Endodermal cell (in vitro differentiated cells): ENCODE measurements around the gene PTPRH. TPM values are rescaled to one million over a fixed set of nuclear protein-coding genes. Genes with fewer than 3 reads are reported as not detected.

Source experiments
- DNase-seq: peaks from one replicate; pipeline ENCODE4 v3.0.0-alpha.2; 2017
- H3K27ac ChIP-seq: 2 replicates; pipeline ENCODE4 v1.5.1; 2013; ENCODE audit warnings: mild to moderate bottlenecking, low read depth, low read length, moderate library complexity
- H3K27me3 ChIP-seq: 2 replicates; pipeline ENCODE4 v1.6.1; 2013; ENCODE audit warnings: mild to moderate bottlenecking, low read length, moderate library complexity; ENCODE audit not compliant: insufficient read depth, control insufficient read depth, poor library complexity, severe bottlenecking
- H3K36me3 ChIP-seq: 2 replicates; pipeline ENCODE4 v1.7.0; 2013; ENCODE audit warnings: mild to moderate bottlenecking, low read length, moderate library complexity; ENCODE audit not compliant: control insufficient read depth, insufficient read depth
- H3K4me1 ChIP-seq: one replicate; pipeline ENCODE4 v1.7.0; 2013; ENCODE audit warnings: low read length; ENCODE audit not compliant: control insufficient read depth, insufficient read depth
- H3K4me3 ChIP-seq: 2 replicates; pipeline ENCODE4 v1.5.1; 2013; ENCODE audit warnings: mild to moderate bottlenecking, low read length, moderate library complexity
- H3K9ac ChIP-seq: 2 replicates; pipeline ENCODE4 v1.6.1; 2013; ENCODE audit warnings: mild to moderate bottlenecking, low read length, moderate library complexity; ENCODE audit not compliant: poor library complexity, severe bottlenecking; ENCODE audit errors: extremely low read depth
- H3K9me3 ChIP-seq: 2 replicates; pipeline ENCODE4 v1.6.1; 2013; ENCODE audit warnings: mild to moderate bottlenecking, low read length, moderate library complexity; ENCODE audit not compliant: control insufficient read depth
- H3K27ac Mint-ChIP-seq: 2 replicates; pipeline ENCODE4 v1.8.0; 2020; ENCODE audit warnings: mixed read lengths
- H3K27me3 Mint-ChIP-seq: 2 replicates; pipeline ENCODE4 v1.8.0; 2021; ENCODE audit warnings: mild to moderate bottlenecking, mixed read lengths; ENCODE audit not compliant: insufficient read depth
- H3K36me3 Mint-ChIP-seq: 2 replicates; pipeline ENCODE4 v1.8.0; 2020; ENCODE audit warnings: low read depth, mixed read lengths
- H3K4me1 Mint-ChIP-seq: 2 replicates; pipeline ENCODE4 v1.8.0; 2020; ENCODE audit warnings: mixed read lengths
- H3K4me3 Mint-ChIP-seq: 2 replicates; pipeline ENCODE4 v1.8.0; 2020; ENCODE audit warnings: mild to moderate bottlenecking, moderate library complexity, mixed read lengths
- H3K9me3 Mint-ChIP-seq: 2 replicates; pipeline ENCODE4 v1.8.0; 2020; ENCODE audit warnings: mild to moderate bottlenecking, mixed read lengths
- WGBS, 2 experiments: methylation state at CpG; one replicate each; pipeline versions ENCODE4 v1.1.5 to v1.1.7; 2013; ENCODE audit warnings: missing lambda C conversion rate in 2 of 2, mixed read lengths in 1 of 2; ENCODE audit not compliant: insufficient coverage in 1 of 2, insufficient read length in 1 of 2; 5-methylcytosine and 5-hydroxymethylcytosine counted together
- total RNA-seq, 2 donors: library from RNA; stranded (reverse); fragmentation: NEBNext Ultra II Directional in 1 of 2; extraction: Animal tissue kit (Norgen Biotek cat#: 25700) in 1 of 2; gene quantifications; 2 replicates in 1 of 2; 3 replicates in 1 of 2; pipeline ENCODE4 v1.2.1, GENCODE V29; 2021
- TF ChIP-seq, protein P1 (sequence below): fragments of 200-600 bp; sonication (generic); conservative IDR thresholded peaks from 2 replicates; pipeline ENCODE4 v1.5.0; 2021; ENCODE audit warnings: antibody characterized with exemption, mild to moderate bottlenecking

The PTPRH gene
- total RNA-seq, 2 donors from 2014 or later, result not detected

DNA sequence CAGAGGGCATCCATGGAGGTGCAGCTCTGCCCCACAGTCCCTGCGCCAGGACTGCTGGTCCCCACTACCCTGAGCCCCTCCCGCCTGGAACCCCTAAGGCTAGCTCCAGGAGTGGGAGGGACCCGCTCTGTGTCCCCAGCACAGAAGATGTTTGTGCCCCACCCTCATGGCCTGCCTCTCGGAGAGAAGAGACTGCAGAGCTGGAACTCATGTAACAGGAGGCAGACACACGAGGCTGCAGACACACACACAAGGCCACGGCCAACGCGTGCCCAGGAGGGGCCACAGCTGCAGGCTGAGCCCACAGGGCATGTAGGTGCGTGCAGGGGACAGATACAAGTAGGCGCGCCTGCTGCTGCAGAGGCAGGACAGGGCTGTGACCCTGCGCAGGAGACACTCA, 29.7 kb upstream of the PTPRH start:
- no peaks in the 10 kb centered on the region for H3K9me3 Mint-ChIP-seq
- TF ChIP-seq, protein P1, sequence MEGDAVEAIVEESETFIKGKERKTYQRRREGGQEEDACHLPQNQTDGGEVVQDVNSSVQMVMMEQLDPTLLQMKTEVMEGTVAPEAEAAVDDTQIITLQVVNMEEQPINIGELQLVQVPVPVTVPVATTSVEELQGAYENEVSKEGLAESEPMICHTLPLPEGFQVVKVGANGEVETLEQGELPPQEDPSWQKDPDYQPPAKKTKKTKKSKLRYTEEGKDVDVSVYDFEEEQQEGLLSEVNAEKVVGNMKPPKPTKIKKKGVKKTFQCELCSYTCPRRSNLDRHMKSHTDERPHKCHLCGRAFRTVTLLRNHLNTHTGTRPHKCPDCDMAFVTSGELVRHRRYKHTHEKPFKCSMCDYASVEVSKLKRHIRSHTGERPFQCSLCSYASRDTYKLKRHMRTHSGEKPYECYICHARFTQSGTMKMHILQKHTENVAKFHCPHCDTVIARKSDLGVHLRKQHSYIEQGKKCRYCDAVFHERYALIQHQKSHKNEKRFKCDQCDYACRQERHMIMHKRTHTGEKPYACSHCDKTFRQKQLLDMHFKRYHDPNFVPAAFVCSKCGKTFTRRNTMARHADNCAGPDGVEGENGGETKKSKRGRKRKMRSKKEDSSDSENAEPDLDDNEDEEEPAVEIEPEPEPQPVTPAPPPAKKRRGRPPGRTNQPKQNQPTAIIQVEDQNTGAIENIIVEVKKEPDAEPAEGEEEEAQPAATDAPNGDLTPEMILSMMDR, result no peak
- no peaks in the 10 kb centered on the region for H3K27me3 Mint-ChIP-seq
- Histone ChIP-seq H3K9me3 (no peaks in the 10 kb centered on the region), H3K4me3 (no peak overlapping the region), H3K27ac (no peak overlapping the region), H3K4me1 (no peaks in the 10 kb centered on the region), H3K36me3 (peaks cover 60% of the 10 kb centered on the region), H3K27me3 (no peaks in the 10 kb centered on the region), H3K9ac (no peak overlapping the region)
- no peak overlapping the region for H3K4me3 Mint-ChIP-seq
- H3K4me1 Mint-ChIP-seq, result no peaks in the 10 kb centered on the region
- H3K36me3 Mint-ChIP-seq, result peaks cover 68% of the 10 kb centered on the region
- WGBS, 2 experiments, result 97 to 98% methylated on average over 7 to 12 of the region's 12 CpGs
- no peak for DNase-seq
- H3K27ac Mint-ChIP-seq, result no peak overlapping the region

DNA sequence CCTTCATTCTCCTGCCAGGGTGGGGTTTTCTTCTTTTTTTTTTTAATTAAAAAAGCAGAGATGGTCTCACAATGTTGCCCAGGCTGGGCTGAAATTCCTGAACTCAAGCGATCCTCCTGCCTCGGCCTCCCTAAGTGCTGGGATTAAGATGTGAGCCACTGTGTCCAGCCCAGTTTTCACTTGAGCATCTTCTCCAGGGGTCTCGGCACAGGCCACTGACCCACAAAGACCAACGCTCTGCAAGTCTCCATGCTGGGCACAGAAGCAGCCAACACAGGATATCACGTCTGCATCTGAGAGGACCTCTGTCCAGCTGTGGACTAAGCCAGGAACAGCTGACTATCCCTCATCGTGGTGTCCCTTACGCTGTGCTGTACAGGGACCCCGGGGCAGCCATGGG, 28.7 kb upstream of the PTPRH start:
- Histone ChIP-seq H3K4me3 (no peak overlapping the region), H3K4me1 (no peaks in the 10 kb centered on the region), H3K9ac (no peak overlapping the region), H3K9me3 (no peaks in the 10 kb centered on the region), H3K27ac (no peak overlapping the region), H3K27me3 (no peaks in the 10 kb centered on the region), H3K36me3 (peaks cover 58% of the 10 kb centered on the region)
- no peak overlapping the region for H3K27ac Mint-ChIP-seq
- no peaks in the 10 kb centered on the region for H3K9me3 Mint-ChIP-seq
- peaks cover 67% of the 10 kb centered on the region for H3K36me3 Mint-ChIP-seq
- DNase-seq, result no peak
- no peaks in the 10 kb centered on the region for H3K4me1 Mint-ChIP-seq
- TF ChIP-seq, protein P1, result no peak
- no peak overlapping the region for H3K4me3 Mint-ChIP-seq
- 90 to 97% methylated on average over 8 of the region's 8 CpGs for WGBS, 2 experiments
- no peaks in the 10 kb centered on the region for H3K27me3 Mint-ChIP-seq

DNA sequence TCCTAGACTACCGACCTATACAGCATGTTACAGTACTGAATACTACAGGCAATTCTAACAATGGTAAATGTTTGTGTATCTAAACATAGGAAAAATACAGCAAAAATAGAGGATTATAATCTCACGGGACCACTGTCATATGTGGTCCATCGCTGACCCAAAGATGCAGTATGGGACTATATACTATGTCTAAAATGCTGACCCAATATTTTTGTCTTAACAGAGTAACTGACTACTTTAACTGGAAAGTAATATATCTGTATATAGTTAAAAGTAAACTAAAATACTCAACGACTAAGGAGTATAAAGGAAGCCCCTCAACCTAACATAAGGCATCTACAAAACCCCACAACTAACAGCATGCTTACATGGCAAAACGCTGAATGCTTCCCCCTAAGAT, 23.7 kb upstream of the PTPRH start:
- Mint-ChIP-seq H3K36me3 (peaks cover 59% of the 10 kb centered on the region), H3K9me3 (no peaks in the 10 kb centered on the region), H3K27me3 (no peaks in the 10 kb centered on the region), H3K27ac (no peak overlapping the region), H3K4me1 (peaks cover 7% of the 10 kb centered on the region), H3K4me3 (no peak overlapping the region)
- Histone ChIP-seq H3K4me3 (no peak overlapping the region), H3K36me3 (peaks cover 50% of the 10 kb centered on the region), H3K27me3 (no peaks in the 10 kb centered on the region), H3K9me3 (no peaks in the 10 kb centered on the region), H3K4me1 (peaks cover 5% of the 10 kb centered on the region), H3K27ac (no peak overlapping the region), H3K9ac (no peak overlapping the region)
- DNase-seq, result no peak
- TF ChIP-seq, protein P1, result no peak
- WGBS, 2 experiments, result 93 to 96% methylated on average over 3 to 5 of the region's 5 CpGs
